Hepatocyte (in vitro differentiated cells): ENCODE measurements around the gene FAU. TPM values are rescaled to one million over a fixed set of nuclear protein-coding genes. Genes with fewer than 3 reads are reported as not detected.

Source experiments
- DNase-seq: peaks from one replicate; pipeline ENCODE4 v3.0.0-alpha.2; 2016; ENCODE audit warnings: low spot score
- H2AFZ ChIP-seq: fragments of 200-600 bp; sonication (generic); 2 replicates; pipeline ENCODE4 v1.6.0; 2016; ENCODE audit warnings: antibody characterized with exemption, mild to moderate bottlenecking
- H3K27ac ChIP-seq: fragments of 200-600 bp; sonication (generic); 2 replicates; pipeline ENCODE4 v1.5.1; 2016; ENCODE audit warnings: mild to moderate bottlenecking
- H3K27me3 ChIP-seq: fragments of 200-600 bp; sonication (generic); 2 replicates; pipeline ENCODE4 v1.6.1; 2016
- H3K36me3 ChIP-seq: fragments of 200-600 bp; sonication (generic); replicated peaks from 2 replicates; pipeline ENCODE4 v1.5.1; 2016; ENCODE audit warnings: low read depth; ENCODE audit not compliant: insufficient read depth
- H3K4me1 ChIP-seq: fragments of 200-600 bp; sonication (generic); 2 replicates; pipeline ENCODE4 v1.5.1; 2016; ENCODE audit warnings: mild to moderate bottlenecking, moderate library complexity; ENCODE audit not compliant: insufficient read depth
- H3K4me2 ChIP-seq: fragments of 200-600 bp; sonication (generic); 2 replicates; pipeline ENCODE4 v1.6.0; 2016
- H3K4me3 ChIP-seq: fragments of 200-600 bp; sonication (generic); 2 replicates; pipeline ENCODE4 v1.5.1; 2016; ENCODE audit warnings: mild to moderate bottlenecking
- H3K79me2 ChIP-seq: fragments of 200-600 bp; sonication (generic); 2 replicates; pipeline ENCODE4 v1.6.0; 2017; ENCODE audit warnings: mild to moderate bottlenecking
- H3K9me2 ChIP-seq: fragments of 200-600 bp; sonication (generic); replicated peaks from 2 replicates; pipeline ENCODE4 v1.6.0; 2017; ENCODE audit warnings: mild to moderate bottlenecking; ENCODE audit not compliant: insufficient read depth
- H3K9me3 ChIP-seq: fragments of 200-600 bp; sonication (generic); 2 replicates; pipeline ENCODE4 v1.5.1; 2016; ENCODE audit warnings: low read depth, mild to moderate bottlenecking
- H4K20me1 ChIP-seq: fragments of 200-600 bp; sonication (generic); 2 replicates; pipeline ENCODE4 v1.6.0; 2016; ENCODE audit warnings: mild to moderate bottlenecking; ENCODE audit not compliant: insufficient read depth, poor library complexity, severe bottlenecking
- EZH2 ChIP-seq: fragments of 200-600 bp; sonication (generic); IDR thresholded peaks from 2 replicates; pipeline ENCODE4 v1.6.1; 2016; ENCODE audit warnings: antibody characterized with exemption, mild to moderate bottlenecking, borderline replicate concordance
- EZH2phosphoT487 ChIP-seq: fragments of 200-600 bp; sonication (generic); IDR thresholded peaks from one replicate; pipeline ENCODE4 v1.6.1; 2018; ENCODE audit warnings: antibody characterized with exemption, mild to moderate bottlenecking, low read depth, moderate library complexity; ENCODE audit not compliant: unreplicated experiment, severe bottlenecking
- WGBS: methylation state at CpG from one replicate; pipeline ENCODE4 v1.1.6; 2016; ENCODE audit warnings: low lambda C conversion rate; ENCODE audit errors: missing lambda C conversion rate; 5-methylcytosine and 5-hydroxymethylcytosine counted together
- polyA plus RNA-seq: library from polyadenylated mRNA; unstranded; fragments of >200 nt; fragmentation: Nextera tagmentation; extraction: Ambion mirVana; gene quantifications from 2 replicates; pipeline ENCODE4 v1.2.1, GENCODE V29; 2016
- total RNA-seq: library from RNA; depleted of rRNA; stranded (reverse); fragments of >200 nt; gene quantifications from 2 replicates; pipeline ENCODE4 v1.2.3, GENCODE V29; 2014
- TF ChIP-seq, protein P1 (sequence below): fragments of 200-600 bp; sonication (generic); IDR thresholded peaks from 2 replicates; pipeline ENCODE4 v1.5.1; 2016; ENCODE audit warnings: antibody characterized with exemption, mild to moderate bottlenecking; ENCODE audit not compliant: poor library complexity

Gene FAU
- total and polyA plus RNA-seq, 2 experiments from 2014 or later, result 211 to 434 TPM

DNA sequence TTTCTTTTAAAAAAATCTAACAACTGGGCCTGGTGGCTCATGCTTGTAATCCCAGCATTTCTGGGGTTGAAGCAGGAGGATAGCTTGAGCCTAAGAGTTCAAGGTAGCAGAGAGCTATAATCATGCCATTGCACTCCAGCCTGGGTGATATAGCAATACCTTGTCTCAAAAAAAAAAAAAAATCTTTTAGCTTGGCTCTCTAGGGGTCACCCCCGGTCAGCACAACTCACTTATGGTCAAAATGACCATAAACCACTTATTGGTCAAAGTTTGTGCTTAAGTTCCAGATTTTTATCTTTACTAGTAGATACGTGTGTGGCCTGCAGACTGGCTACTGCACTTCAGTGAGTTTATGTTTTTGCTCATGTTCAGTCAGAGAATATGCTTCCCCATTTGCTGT lies 41.8 kb upstream of the FAU start:
- 67% methylated on average over 2 of the region's 2 CpGs for WGBS
- Histone ChIP-seq H3K27ac (no peak overlapping the region), H3K4me1 (no peaks in the 10 kb centered on the region), H3K9me2 (no peaks in the 10 kb centered on the region), H4K20me1 (no peaks in the 10 kb centered on the region), H2AFZ (no peak overlapping the region), H3K27me3 (no peaks in the 10 kb centered on the region), H3K36me3 (no peaks in the 10 kb centered on the region), H3K79me2 (no peaks in the 10 kb centered on the region), H3K9me3 (no peaks in the 10 kb centered on the region), H3K4me3 (no peak overlapping the region), H3K4me2 (no peak overlapping the region)
- no peak for DNase-seq
- TF ChIP-seq EZH2 (no peak), EZH2phosphoT487 (no peak)
- TF ChIP-seq, protein P1, sequence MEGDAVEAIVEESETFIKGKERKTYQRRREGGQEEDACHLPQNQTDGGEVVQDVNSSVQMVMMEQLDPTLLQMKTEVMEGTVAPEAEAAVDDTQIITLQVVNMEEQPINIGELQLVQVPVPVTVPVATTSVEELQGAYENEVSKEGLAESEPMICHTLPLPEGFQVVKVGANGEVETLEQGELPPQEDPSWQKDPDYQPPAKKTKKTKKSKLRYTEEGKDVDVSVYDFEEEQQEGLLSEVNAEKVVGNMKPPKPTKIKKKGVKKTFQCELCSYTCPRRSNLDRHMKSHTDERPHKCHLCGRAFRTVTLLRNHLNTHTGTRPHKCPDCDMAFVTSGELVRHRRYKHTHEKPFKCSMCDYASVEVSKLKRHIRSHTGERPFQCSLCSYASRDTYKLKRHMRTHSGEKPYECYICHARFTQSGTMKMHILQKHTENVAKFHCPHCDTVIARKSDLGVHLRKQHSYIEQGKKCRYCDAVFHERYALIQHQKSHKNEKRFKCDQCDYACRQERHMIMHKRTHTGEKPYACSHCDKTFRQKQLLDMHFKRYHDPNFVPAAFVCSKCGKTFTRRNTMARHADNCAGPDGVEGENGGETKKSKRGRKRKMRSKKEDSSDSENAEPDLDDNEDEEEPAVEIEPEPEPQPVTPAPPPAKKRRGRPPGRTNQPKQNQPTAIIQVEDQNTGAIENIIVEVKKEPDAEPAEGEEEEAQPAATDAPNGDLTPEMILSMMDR, result no peak

DNA sequence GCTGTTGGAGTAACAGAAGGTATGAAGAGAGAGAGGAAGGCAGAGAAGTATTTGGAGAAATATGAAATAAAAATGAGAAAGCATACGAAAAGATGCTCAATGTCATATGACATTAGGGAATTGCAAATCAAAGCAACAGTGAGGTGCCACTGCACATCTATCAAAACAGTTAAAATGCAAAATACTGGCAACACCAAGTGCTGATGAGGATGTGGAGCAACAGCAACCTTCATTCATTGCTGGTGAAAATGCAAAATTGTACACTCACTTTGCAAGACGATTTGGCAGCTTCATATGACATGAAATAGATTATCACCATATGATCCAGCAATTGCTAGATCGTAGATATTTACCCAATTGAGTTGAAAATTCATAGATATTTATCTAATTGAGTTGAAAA lies 38.7 kb upstream of the FAU start:
- H3K36me3 ChIP-seq, result no peaks in the 10 kb centered on the region
- H2AFZ ChIP-seq, result no peak overlapping the region
- TF ChIP-seq EZH2 (no peak), EZH2phosphoT487 (no peak)
- TF ChIP-seq, protein P1, result no peak
- H3K9me3 ChIP-seq, result no peaks in the 10 kb centered on the region
- no peaks in the 10 kb centered on the region for H4K20me1 ChIP-seq
- H3K4me2 ChIP-seq, result no peak overlapping the region
- no peaks in the 10 kb centered on the region for H3K4me1 ChIP-seq
- no peaks in the 10 kb centered on the region for H3K9me2 ChIP-seq
- no peaks in the 10 kb centered on the region for H3K27me3 ChIP-seq
- no peaks in the 10 kb centered on the region for H3K79me2 ChIP-seq
- H3K4me3 ChIP-seq, result no peak overlapping the region
- H3K27ac ChIP-seq, result no peak overlapping the region
- no peak for DNase-seq
- WGBS, result 75% methylated on average over 3 of the region's 3 CpGs

DNA sequence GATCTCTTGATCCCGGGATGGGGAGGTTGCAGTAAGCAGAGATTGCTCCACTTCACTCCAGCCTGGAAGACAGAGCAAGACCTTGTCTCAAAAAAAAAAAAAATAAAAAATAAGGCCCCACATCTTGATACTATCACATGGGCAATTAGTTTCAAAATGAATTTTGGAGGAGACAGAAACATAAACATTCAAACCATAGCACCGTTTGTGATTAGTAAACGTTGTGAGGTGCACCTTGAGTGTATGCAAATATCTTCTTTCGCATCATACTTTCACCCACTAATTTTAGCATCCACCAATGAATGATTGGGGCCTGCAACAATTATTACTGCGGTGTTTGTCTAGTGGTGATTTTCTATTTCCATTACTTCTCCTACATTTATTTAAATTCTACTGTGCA lies 37.1 kb upstream of the FAU start:
- H3K9me3 ChIP-seq, result no peaks in the 10 kb centered on the region
- H4K20me1 ChIP-seq, result no peaks in the 10 kb centered on the region
- no peaks in the 10 kb centered on the region for H3K4me1 ChIP-seq
- WGBS, result 83% methylated on average over 5 of the region's 5 CpGs
- no peaks in the 10 kb centered on the region for H3K27me3 ChIP-seq
- H2AFZ ChIP-seq, result no peak overlapping the region
- H3K36me3 ChIP-seq, result no peaks in the 10 kb centered on the region
- no peak overlapping the region for H3K27ac ChIP-seq
- no peaks in the 10 kb centered on the region for H3K79me2 ChIP-seq
- TF ChIP-seq, protein P1, result no peak
- TF ChIP-seq EZH2phosphoT487, result no peak
- H3K9me2 ChIP-seq, result no peaks in the 10 kb centered on the region
- H3K4me2 ChIP-seq, result no peak overlapping the region
- H3K4me3 ChIP-seq, result no peak overlapping the region
- DNase-seq, result no peak

DNA sequence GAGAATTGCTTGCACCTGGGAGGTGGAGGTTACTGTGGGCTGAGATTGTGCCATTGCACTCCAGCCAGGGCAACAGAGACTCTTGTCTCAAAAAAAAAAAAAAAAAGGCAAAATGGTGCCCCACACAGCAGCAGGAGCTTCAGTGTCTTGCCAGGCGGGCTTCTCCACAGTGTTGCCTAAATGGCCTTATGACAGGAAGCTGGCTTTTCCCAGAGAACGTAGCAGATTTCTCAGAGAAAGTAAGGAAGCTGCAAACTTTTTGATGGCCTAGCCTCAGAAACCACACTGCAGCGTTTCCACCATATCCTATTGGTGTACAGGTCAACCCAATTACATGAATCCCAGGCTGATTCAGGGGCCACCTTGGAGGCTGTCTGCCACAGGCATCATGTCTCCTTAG lies 35.4 kb upstream of the FAU start:
- Histone ChIP-seq H3K4me3 (no peak overlapping the region), H3K36me3 (no peaks in the 10 kb centered on the region), H2AFZ (no peak overlapping the region), H3K4me1 (no peaks in the 10 kb centered on the region), H3K79me2 (no peaks in the 10 kb centered on the region), H4K20me1 (no peaks in the 10 kb centered on the region), H3K9me2 (no peaks in the 10 kb centered on the region), H3K27me3 (no peaks in the 10 kb centered on the region), H3K9me3 (no peaks in the 10 kb centered on the region), H3K4me2 (no peak overlapping the region), H3K27ac (no peak overlapping the region)
- TF ChIP-seq EZH2phosphoT487, result no peak
- TF ChIP-seq, protein P1, result no peak
- TF ChIP-seq EZH2, result no peak
- 84% methylated on average over 3 of the region's 3 CpGs for WGBS
- no peak for DNase-seq
